Stimulated activated CD8-positive, alpha-beta memory T cell treated with anti-CD3 and anti-CD28 coated beads, Interleukin-12 subunit alpha, Interleukin-12 subunit beta, amount 100 ng/mL, for 24 hours (primary cell): ENCODE measurements around the gene FKBP1A.
"Not testable (repeated sequence)": the region's sequence is repeated elsewhere in the genome, so short reads cannot be mapped to it uniquely, and the experiment has no call there.

ENCODE experiments used
- DNase-seq: peaks from one replicate; pipeline ENCODE4 v3.0.0-alpha.2; 2020; ENCODE audit errors: extremely low read depth

Gene FKBP1A

GRCh38 chr20:1417273-1417672 lies 24.4 kb upstream of the FKBP1A start:
- no peak for DNase-seq

DNA sequence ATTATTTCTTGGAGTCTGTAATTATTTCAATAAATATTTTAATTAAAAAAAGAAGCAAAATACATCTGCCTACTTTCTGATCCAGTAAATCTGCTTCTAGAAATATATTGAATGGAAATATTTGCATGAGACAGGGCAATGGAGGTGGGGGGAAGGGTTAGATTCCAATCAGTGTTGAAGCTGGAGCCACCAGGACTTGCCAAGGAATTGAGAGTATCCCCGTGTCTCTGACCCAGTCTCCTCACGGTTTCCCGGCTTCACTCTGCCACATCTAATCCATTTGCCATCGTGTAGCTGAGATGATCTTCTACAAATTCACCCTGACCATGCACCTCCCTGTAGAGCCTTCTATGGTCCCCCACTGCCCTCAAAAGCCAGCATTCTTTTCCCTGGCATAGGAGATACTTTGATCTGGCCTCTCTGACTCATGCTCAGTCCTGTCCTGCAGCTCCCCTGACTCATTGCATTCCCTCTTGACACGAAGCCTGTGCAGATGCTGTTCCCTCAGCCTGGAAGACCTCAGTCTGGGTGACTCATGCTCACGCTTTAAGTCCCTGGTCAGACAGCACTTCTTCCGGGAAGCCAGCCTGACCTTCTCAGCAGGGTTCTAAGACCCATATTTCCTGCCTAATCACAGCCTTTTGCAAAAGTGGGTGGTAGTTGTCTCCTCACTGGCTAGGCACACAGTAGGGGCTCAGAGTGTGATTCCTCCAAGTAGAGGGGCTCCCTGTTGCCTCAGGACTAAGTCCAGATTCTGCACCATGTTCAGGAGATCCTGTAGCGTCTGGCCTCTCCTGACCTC lies 23.0 kb upstream of the FKBP1A start:
- DNase-seq, result no peak

DNA sequence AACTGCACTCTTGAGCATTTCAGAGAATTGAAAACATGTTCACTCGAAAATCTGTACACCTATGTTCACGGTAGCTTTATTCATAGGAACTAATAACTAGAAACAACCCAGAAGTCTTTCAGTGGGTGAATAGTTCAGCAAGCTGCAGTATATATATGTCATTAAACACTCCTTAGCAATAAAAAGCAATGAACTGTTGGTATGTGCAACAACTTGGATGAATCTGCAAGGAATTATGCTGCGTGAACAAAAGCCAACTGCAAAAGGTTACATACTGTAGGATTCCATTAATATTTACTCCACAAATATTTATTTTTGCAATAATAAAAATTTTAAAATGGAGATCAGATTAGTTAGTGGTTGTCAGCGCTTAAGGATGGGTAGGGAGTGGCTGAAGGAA lies 22.1 kb upstream of the FKBP1A start:
- DNase-seq, result no peak

- no peak for DNase-seq
These were observed 12.9 kb upstream of the FKBP1A start for GRCh38 chr20:1405801-1406200.

DNA sequence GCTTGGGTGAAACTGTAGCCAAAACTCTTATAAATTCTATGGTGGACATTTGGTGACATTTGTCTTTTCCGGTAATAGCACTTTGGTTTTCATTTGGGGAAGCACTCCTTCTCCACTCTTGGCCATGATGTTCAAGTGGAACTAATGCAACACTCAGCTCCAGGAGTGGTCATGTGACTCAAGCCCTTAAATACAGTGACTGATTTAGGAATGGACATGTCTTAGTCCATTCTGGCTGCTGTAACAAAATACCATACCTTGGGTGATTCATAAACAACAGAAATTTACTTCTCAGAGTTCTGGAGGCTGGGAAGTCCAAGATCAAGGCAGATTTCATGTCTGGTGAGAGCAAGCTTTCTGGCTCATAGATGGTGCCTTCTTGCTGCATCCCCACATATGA lies 10.8 kb upstream of the FKBP1A start:
- no peak for DNase-seq

DNA sequence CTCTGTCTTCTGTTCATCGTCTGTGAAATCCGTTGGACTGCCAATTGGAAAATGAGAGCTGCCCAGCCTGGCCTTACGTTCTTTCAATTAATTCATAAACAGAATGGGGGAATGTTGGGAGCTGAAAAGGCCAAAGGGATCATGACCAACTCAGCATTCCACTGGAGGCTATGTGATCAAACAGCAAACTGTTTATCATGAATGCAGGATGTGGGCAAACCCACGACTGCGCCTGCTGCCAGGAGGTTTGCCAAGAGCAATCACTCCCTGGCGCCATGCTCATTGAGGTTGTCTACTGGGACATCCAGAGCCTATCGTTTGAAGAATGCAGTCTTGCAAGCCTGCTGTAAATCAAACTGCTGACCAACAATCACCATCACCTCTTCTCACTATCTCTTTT lies 9.3 kb upstream of the FKBP1A start:
- DNase-seq, result no peak

DNA sequence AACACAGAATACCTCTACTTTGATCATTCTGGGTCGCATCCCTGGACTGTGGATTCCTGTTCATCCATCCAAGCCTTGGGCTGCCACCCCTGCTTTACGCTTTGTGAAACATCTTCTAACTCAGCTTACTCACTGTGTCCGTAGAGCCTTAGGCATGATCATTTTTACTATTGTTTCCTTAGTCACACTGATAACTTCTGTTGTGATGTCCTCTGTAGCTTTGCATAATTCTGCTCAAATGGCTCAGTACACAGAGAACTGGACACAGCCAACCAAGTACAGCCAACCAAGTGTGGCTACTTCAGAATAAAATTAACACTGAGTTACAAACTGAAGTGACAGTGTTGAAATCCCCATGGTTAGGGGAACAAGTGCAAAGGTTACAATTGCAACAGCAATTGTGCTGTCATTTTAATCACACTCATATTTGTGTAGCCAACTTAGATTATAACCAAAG lies 8.6 kb upstream of the FKBP1A start:
- no peak for DNase-seq

- not testable (repeated sequence) for DNase-seq
These were observed 7.0 kb upstream of the FKBP1A start for GRCh38 chr20:1399678-1400366.

DNA sequence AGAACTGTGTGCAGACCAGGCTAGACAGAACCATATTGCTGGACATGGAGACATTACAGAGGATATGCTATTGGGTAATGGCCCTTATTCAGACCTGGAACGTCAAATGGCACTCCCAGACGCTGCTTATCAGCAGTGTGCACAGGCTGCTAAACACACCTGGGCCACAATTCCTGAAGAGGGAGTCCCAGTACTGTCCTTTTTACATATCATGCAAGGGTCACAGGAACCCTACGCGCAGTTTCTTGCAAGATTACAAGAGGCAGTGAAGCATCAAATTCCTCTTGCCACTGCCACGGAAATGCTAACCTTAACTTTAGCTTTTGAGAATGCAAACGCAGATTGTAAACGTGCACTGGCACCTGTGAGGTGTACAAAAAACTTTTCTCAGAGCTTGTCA lies 5.3 kb upstream of the FKBP1A start:
- not testable (repeated sequence) for DNase-seq

DNA sequence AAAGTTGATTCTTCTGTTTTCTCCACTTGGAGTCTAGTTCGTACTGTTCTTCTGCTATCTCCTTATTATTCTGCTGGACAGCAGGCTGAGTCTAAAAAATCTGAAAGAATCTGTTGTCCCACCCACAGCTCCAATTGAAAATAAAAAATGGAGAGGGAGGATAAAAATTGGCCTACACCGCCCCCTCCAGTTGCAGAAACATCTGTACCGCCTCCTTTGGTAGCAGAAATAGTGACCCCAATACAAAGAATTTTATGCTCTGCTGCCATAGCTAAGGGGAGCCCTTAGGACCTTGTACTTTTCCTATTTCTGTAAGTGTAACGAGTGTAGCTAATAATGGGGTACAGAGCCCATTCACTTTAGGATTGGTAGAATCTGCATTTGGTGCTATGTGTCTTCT lies 4.9 kb upstream of the FKBP1A start:
- DNase-seq, result no peak

DNA sequence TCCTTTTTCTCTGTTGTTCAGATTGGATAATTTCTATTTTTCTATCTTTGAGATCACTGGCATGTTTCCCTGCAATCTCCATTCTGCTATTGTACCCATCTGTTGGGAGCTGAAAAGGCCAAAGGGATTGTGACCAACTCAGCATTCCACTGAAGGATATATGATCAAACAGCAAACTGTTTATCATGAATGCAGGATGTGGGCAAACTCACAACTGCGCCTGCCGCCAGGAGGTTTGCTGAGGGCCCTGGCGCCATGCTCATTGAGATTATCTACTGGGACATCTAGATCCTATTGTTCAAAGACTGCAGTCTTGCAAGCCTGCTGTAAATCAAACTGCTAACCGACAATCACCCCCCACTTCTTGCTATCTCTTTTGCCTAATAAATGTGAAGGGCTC lies 3.8 kb upstream of the FKBP1A start:
- no peak for DNase-seq

DNA sequence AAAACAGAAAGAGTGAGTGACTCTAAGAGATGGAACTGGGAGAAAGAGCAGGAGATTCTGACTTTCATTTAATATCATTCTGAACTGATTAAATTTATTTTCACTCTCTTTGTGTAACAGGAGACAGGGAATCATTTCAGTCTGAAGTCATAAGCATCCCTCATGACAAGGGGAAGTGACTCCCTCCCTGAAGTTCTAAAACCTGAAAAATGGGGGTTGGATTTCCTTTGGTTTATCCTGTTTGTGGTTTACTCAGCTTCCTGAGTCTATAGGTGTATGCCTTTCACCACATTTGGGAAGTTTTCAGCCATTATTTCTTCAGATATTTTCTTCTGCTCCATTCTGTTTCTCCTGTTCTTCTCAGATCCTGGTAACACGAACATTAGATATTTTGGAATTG lies 3.4 kb upstream of the FKBP1A start:
- DNase-seq, result no peak

GRCh38 chr20:1394686-1395085 lies 1.8 kb upstream of the FKBP1A start:
- DNase-seq, result no peak

DNA sequence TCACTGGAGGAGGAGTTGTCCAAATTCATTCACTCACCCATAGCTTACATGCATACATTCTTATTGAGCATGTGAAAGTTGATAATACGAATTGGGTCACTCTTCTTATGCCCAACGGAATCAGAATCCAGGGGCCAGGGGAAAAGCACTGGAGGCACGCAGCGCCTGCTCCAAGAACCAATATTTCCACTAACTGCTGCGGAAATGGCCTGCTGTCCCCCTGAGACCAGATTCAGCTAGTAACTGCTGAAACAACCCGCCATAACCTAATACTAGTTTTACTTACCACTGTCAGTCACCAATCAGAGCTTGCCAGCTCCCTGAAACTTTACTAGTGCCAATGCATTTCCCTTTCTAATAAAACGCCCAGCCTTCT lies 641 bp upstream of the FKBP1A start:
- no peak for DNase-seq

GRCh38 chr20:1392443-1392692 lies 486 bp downstream of the FKBP1A start:
- no peak for DNase-seq

- no peak for DNase-seq
These were observed 1.0 kb downstream of the FKBP1A start for GRCh38 chr20:1391640-1392442.

- DNase-seq, result no peak
These were observed 2.1 kb downstream of the FKBP1A start for GRCh38 chr20:1390581-1391403.

DNA sequence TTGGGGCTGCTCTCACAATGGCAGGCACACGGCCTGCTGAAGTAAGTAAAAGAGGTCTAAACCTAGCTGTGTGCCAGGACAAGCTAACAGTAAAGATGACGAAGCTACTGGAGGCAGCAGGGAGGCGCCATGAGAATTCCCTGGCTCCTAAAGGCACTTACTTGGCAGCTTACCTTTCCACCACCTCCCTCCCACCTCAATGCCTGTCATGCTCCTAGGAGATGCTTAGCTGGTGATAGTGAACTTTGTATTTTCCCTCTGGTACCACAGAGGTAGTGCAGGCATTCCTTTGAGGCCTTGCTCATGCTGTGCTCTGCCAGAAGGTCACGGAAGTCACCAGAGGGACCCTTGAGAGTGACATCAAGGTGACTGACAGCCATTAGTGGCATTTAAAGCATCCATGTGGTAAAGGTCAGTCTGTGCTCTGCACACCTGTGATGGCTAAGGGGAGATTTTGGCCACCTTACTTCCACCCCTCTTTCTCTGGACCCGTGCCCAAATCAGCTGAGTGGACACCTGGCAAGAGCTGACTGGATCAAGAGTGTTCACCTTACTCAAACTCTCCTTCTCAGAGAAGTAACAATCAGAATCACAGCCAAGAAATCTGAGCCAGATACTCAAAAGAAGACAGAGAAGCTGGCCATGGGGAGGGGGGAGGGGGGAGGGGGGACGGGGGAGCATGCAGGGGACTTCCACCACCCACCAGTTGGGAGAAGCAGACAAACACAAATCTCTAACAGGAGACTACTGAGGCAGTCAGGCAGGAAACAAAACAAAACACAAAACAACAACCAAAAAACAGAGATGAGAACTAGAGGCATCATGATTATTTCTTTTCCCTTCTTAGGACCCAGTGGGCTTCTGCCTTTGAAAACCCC lies 2.9 kb downstream of the FKBP1A start:
- no peak for DNase-seq

- no peak for DNase-seq
These were observed 3.9 kb downstream of the FKBP1A start for GRCh38 chr20:1388741-1389483.

DNA sequence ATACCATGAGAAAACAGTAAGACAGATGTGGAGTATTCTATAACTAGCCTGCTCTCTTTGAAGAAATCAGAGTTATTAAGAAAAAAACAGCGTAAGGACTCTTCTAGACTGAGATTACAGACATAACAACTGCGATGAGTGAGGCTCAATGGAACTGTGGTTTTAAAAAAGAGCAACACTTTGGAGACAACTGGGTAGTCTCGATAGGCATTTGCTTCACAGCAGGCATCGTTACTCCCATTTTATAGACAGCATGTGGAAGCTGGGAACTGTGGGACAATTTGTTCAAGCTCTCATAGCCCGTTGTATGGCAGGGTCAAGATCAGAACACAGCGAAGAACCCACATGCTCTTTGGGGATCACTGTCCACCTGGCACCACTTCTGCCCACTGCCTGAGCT lies 4.6 kb downstream of the FKBP1A start:
- no peak for DNase-seq
